Duodenal mucosa (tissue), 2 donors: Measurements from ENCODE around the gene MTARC1.

Experiments used
- H3K27ac ChIP-seq: one replicate; pipeline ENCODE4 v1.7.0; 2013; ENCODE audit warnings: low read depth, low read length
- H3K27me3 ChIP-seq, 2 donors: one replicate each; pipeline ENCODE4 v1.7.0; 2013; ENCODE audit warnings: low read length in 2 of 2, control low read depth in 1 of 2; ENCODE audit not compliant: insufficient read depth in 2 of 2, control insufficient read depth in 1 of 2
- H3K36me3 ChIP-seq, 2 donors: one replicate each; pipeline ENCODE4 v1.7.0; 2013; ENCODE audit warnings: low read length in 2 of 2, control low read depth in 1 of 2; ENCODE audit not compliant: insufficient read depth in 2 of 2, control insufficient read depth in 1 of 2
- H3K4me1 ChIP-seq, 2 donors: one replicate each; pipeline ENCODE4 v1.7.0; 2013; ENCODE audit warnings: low read length in 2 of 2, control low read depth in 1 of 2; ENCODE audit not compliant: insufficient read depth in 2 of 2, control insufficient read depth in 1 of 2
- H3K4me3 ChIP-seq, 2 donors: one replicate each; pipeline ENCODE4 v1.7.0; 2013; ENCODE audit warnings: low read length in 2 of 2, low read depth in 1 of 2
- H3K9ac ChIP-seq, 2 donors: one replicate each; pipeline ENCODE4 v1.7.0; 2013; ENCODE audit warnings: low read length in 2 of 2, low read depth in 1 of 2
- H3K9me3 ChIP-seq, 2 donors: one replicate each; pipeline ENCODE4 v1.7.0; 2013; ENCODE audit warnings: low read length in 2 of 2, control low read depth in 1 of 2; ENCODE audit not compliant: control insufficient read depth in 1 of 2

The MTARC1 gene

DNA sequence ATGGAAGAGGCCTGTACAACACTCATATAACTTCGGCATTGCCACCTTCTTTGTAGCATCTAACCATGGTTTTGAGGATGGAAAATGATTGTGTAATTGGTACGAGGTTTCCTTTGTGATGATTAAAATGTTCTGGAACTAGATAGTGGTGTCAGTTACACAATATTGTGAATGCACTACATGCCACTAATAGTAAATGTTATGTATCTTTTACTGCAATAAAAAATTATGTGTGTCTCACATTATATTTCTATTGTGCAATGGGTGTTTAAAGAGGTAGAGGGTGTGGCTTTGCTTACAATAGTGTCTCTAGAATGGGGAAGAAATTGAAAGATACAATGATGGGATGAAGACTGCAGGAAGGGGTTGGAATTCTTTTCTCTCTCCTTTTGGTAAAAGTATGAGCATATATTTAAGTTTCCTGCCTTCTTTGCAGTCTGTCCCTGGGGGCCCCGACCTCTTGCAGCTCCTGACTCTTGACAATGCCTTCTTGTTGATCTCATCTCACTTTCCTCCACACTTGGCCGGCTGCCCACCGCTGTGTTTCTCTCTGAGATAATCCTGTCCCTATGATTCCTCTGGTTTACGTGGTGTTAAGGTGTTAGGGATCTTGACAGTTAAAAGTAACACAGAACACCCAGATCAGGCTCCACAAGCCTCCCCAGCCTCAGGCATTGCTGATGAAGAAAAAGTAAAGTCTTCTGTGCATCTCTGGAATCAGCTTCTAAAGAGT, 39.3 kb downstream of the MTARC1 start:
- no peak overlapping the region for H3K27ac ChIP-seq
- no peaks in the 10 kb centered on the region for H3K36me3 ChIP-seq
- no peak overlapping the region for H3K4me3 ChIP-seq
- no peaks in the 10 kb centered on the region for H3K9me3 ChIP-seq
- peaks cover 6 to 9% of the 10 kb centered on the region in 2 donors for H3K4me1 ChIP-seq
- no peaks in the 10 kb centered on the region for H3K27me3 ChIP-seq
- H3K9ac ChIP-seq = no peak overlapping the region

DNA sequence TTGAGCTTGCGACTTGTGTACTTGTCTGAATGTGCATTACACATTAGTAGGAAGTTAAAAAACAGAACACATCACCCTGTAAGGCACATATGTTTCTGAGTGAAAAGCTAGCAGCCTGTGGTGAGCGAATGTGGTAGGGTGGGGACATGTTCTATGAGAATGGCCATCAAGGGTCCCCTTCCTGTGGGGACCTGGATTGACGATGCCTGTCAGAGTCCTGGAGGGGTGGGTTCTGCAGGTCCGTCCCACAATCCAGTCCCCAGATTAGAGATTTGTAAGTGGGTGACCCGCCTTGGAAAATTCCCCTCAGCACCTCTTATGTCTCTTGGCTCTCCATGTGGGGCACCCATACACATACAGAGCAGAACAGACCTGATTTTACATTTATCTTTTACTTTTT, 40.0 kb downstream of the MTARC1 start:
- Histone ChIP-seq H3K4me1 (peaks cover 6 to 9% of the 10 kb centered on the region in 2 donors), H3K4me3 (no peak overlapping the region), H3K27me3 (no peaks in the 10 kb centered on the region), H3K27ac (no peak overlapping the region), H3K36me3 (no peaks in the 10 kb centered on the region), H3K9me3 (no peaks in the 10 kb centered on the region), H3K9ac (no peak overlapping the region)

DNA sequence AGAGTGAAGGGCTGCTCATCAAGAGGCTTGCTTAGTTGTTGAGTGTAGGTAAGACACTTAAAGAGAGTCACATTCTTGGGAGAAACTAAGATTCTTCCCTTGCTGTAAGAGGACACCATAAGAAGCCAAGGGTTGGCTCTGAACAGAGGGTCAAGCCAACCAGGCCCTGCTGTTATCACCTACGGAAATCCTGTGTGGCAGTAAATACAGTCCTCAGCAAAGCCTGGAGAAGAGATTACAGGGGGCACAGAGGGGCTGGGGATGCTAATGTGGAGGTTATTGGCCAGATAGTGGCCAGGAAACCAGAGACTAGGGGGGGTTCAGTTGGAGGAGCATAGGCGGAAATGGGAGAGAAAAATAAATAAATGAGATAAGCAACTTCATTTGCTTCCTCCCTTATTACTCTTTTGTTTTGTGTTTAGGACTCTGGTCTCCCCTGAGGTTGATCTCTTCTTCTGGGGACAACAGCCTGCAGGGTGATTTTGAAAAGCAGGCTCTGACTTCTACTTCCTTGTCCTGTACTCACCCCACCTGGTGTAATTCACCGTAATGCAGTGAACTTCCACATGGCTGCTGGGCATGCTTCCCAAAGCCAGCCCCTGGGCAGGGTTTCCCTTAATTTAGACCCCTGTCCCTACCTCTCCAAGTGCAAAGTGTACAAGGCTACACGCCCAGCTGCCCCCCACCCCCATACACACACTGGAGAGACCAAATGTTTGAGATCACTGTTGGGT, 40.9 kb downstream of the MTARC1 start:
- Histone ChIP-seq H3K27me3 (no peaks in the 10 kb centered on the region), H3K4me3 (no peak overlapping the region), H3K36me3 (no peaks in the 10 kb centered on the region), H3K4me1 (peaks cover 6 to 9% of the 10 kb centered on the region in 2 donors), H3K27ac (no peak overlapping the region), H3K9me3 (no peaks in the 10 kb centered on the region), H3K9ac (no peak overlapping the region)

DNA sequence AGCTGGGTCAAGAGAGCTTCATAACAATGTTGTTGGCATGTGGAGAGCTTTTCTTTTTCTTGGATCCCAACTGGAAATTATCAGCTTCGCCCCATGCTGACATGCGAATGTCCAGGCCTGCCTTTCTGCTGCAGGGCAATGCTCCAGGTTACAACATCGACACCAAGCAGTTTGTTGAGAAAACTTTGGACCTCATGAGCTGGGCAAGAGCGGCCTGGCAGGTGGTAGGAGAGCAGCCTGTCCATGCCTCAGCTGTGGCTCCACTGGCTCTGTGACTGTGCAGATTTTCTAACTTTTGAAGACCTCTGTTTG, 41.4 kb downstream of the MTARC1 start:
- peaks cover 6 to 9% of the 10 kb centered on the region in 2 donors for H3K4me1 ChIP-seq
- no peaks in the 10 kb centered on the region for H3K27me3 ChIP-seq
- H3K9me3 ChIP-seq = no peaks in the 10 kb centered on the region
- no peak overlapping the region for H3K27ac ChIP-seq
- H3K4me3 ChIP-seq = no peak overlapping the region
- H3K9ac ChIP-seq = no peak overlapping the region
- H3K36me3 ChIP-seq = no peaks in the 10 kb centered on the region

DNA sequence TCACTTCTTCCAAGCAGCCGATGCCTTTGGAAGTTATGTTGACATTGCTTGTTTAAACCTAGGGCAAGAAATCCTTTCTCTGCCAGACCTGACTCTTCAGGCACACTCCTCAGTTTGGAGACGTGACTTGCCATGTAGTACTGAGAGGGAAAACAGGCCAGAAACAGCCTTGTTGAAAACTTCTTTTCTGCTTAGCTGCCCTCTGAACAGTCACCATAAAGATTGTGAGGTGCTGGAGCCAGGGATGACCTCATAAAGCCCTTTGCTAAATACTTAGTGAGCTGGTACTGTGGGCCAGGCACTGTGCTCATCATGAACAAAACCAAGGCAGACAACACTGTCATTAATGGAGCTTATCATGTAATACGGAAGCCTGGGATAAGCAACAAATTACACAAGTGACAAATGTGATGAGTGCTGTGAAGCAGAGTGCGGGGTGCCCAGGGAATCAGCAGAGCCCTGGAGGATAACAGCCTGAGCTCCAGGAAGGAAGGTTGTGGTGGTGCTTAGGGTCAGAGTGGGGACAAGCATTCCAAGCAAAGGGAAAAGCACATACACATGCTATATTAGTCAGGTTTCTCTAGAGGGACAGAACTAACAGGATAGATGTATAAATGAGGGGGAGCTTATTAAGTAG, 42.4 kb downstream of the MTARC1 start:
- Histone ChIP-seq H3K9me3 (no peaks in the 10 kb centered on the region), H3K27me3 (no peaks in the 10 kb centered on the region), H3K36me3 (no peaks in the 10 kb centered on the region), H3K4me3 (no peak overlapping the region), H3K4me1 (peaks cover 6 to 9% of the 10 kb centered on the region in 2 donors), H3K27ac (no peak overlapping the region), H3K9ac (no peak overlapping the region)

DNA sequence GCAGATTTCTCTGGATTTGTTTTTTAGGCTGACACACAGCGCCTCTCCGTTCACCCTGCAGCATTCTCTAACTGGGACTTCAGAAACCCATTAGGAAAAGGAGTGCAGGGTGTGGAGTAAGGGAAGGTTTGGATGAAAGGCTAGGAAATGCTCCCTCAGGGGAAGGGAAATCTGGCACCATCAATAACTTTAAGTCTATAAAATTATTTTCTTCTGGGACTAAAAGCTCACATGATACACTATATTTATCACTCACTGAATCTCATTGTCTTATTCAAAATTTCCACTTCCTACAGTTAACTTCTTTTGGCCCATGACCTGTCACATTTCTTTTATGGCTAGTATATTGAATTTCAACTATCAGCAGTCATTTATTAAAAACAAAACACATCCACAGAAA, 46.7 kb downstream of the MTARC1 start:
- no peaks in the 10 kb centered on the region for H3K36me3 ChIP-seq
- H3K9me3 ChIP-seq = no peaks in the 10 kb centered on the region
- H3K27me3 ChIP-seq = no peaks in the 10 kb centered on the region
- no peaks in the 10 kb centered on the region for H3K4me1 ChIP-seq
- no peak overlapping the region for H3K9ac ChIP-seq
- no peak overlapping the region for H3K27ac ChIP-seq
- H3K4me3 ChIP-seq = no peak overlapping the region

DNA sequence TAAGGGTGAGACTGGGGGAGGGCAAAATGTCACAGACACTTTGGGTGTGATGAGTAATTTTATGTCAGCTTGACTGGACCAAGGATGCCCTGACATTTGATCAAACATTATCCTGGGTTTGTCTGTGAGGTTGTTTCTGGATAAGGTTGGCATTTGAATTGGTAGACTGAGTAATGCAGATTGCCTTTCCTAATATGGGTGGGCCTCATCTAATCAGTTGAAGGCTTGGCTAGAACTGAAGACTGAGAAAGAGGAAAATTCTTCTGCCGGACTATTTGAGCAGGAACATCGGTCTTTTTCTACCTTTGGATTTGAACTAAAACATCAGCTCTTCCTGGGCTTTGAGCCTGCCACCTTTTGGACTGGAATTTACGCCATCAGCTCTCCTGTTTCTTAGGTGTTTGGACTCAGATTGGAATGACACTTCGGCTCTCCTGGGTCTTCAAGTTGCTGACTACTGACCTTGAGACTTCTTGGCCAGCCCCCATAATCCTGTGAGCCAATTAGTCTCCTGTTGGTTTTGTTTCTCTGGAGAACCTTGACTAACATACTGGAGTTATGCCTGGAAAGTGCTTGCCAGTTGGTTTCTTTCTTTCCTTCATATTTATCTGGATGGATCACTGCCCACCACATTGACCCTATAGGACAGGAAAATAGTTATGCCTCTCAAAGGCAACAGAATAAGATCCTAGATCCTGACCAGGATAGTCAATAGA, 47.6 kb downstream of the MTARC1 start:
- H3K4me1 ChIP-seq = no peaks in the 10 kb centered on the region
- no peaks in the 10 kb centered on the region for H3K9me3 ChIP-seq
- no peak overlapping the region for H3K4me3 ChIP-seq
- H3K36me3 ChIP-seq = no peaks in the 10 kb centered on the region
- H3K9ac ChIP-seq = no peak overlapping the region
- H3K27me3 ChIP-seq = no peaks in the 10 kb centered on the region
- H3K27ac ChIP-seq = no peak overlapping the region
